GM19043 (cell line): Measurements from ENCODE around the gene FAM120A.

Experiments
- ATAC-seq: cut with Tn5 transposase; IDR thresholded peaks from one replicate; pipeline ENCODE4 v1.9.1; 2021; ENCODE audit warnings: low read depth; ENCODE audit not compliant: unreplicated experiment

Gene FAM120A

GRCh38 chr9:93543117-93543516 lies 91.6 kb downstream of the FAM120A start:
- ATAC-seq, result no peak

GRCh38 chr9:93546356-93546755 lies 94.9 kb downstream of the FAM120A start:
- ATAC-seq, result no peak

GRCh38 chr9:93549611-93550010 lies 98.1 kb downstream of the FAM120A start:
- ATAC-seq, result no peak

GRCh38 chr9:93552923-93553322 lies 101.4 kb downstream of the FAM120A start:
- no peak for ATAC-seq

- no peak for ATAC-seq
Observed at GRCh38 chr9:93555370-93555769, 103.9 kb downstream of the FAM120A start.

- no peak for ATAC-seq
Observed at GRCh38 chr9:93557366-93558137, 106.1 kb downstream of the FAM120A start.

GRCh38 chr9:93558503-93558902 lies 107.0 kb downstream of the FAM120A start:
- ATAC-seq, result no peak

- no peak for ATAC-seq
Observed at GRCh38 chr9:93560991-93561390, 109.5 kb downstream of the FAM120A start.

GRCh38 chr9:93562157-93562556 lies 110.7 kb downstream of the FAM120A start:
- ATAC-seq, result no peak

- no peak for ATAC-seq
Observed at GRCh38 chr9:93565089-93565488, 113.6 kb downstream of the FAM120A start.

- peak; percentile 90 for ATAC-seq
Observed at GRCh38 chr9:93566408-93567270, 115.2 kb downstream of the FAM120A start.

- ATAC-seq, result no peak
Observed at GRCh38 chr9:93567271-93567959, 115.9 kb downstream of the FAM120A start.

- ATAC-seq, result no peak
Observed at GRCh38 chr9:93568169-93568568, 116.7 kb downstream of the FAM120A start.

- ATAC-seq, result no peak
Observed at GRCh38 chr9:93569621-93570174, 118.2 kb downstream of the FAM120A start.

GRCh38 chr9:93572221-93572620 lies 120.7 kb downstream of the FAM120A start:
- ATAC-seq, result no peak

- no peak for ATAC-seq
Observed at GRCh38 chr9:93572636-93573515, 121.4 kb downstream of the FAM120A start.

GRCh38 chr9:93573516-93573828 lies 122.0 kb downstream of the FAM120A start:
- no peak for ATAC-seq

GRCh38 chr9:93574091-93574899 lies 122.8 kb downstream of the FAM120A start:
- ATAC-seq, result no peak
